SU-DHL-6 (cell line): Measurements from ENCODE around the gene CDK5RAP3.

Experiments used
- CTCF ChIP-seq: fragments of 200-600 bp; sonication (generic); IDR thresholded peaks from one replicate; pipeline ENCODE4 v1.5.1; 2017; ENCODE audit warnings: antibody characterized with exemption, mild to moderate bottlenecking, low read length, moderate library complexity; ENCODE audit not compliant: insufficient read depth, poor library complexity, severe bottlenecking
- EZH2phosphoT487 ChIP-seq: fragments of 200-600 bp; sonication (generic), shearing (Covaris generic); conservative IDR thresholded peaks from 2 replicates; pipeline ENCODE4 v1.6.1; 2018; ENCODE audit warnings: mild to moderate bottlenecking, antibody characterized with exemption, low read length, moderate library complexity, mixed read lengths

GRCh38 chr17:47980541-47980940, 9.6 kb downstream of the CDK5RAP3 start:
- TF ChIP-seq EZH2phosphoT487 (no peak), CTCF (no peak)
